Mesenchymal stem cell (in vitro differentiated cells and primary cell): ENCODE data around the gene HMX3. TPM values are rescaled to one million over a fixed set of nuclear protein-coding genes. Genes with fewer than 3 reads are reported as not detected.

Experiments
- DNase-seq: peaks from one replicate; pipeline ENCODE4 v3.0.0-alpha.2; 2013
- H2AFZ ChIP-seq: one replicate; pipeline ENCODE4 v1.6.1; 2013; ENCODE audit warnings: low read depth, mild to moderate bottlenecking, control low read depth, inconsistent platforms, low read length, moderate library complexity
- H2AK5ac ChIP-seq: 2 replicates; pipeline ENCODE4 v1.6.1; 2013; ENCODE audit warnings: low read length, moderate library complexity, mild to moderate bottlenecking, inconsistent platforms; ENCODE audit not compliant: severe bottlenecking
- H2BK120ac ChIP-seq: one replicate; pipeline ENCODE4 v1.6.1; 2013; ENCODE audit warnings: low read depth, mild to moderate bottlenecking, inconsistent platforms, low read length, moderate library complexity
- H2BK12ac ChIP-seq, 2 experiments: one replicate each; pipeline ENCODE4 v1.6.1; 2013; ENCODE audit warnings: inconsistent platforms in 2 of 2, low read length in 2 of 2, mild to moderate bottlenecking in 2 of 2, moderate library complexity in 2 of 2, control low read depth in 1 of 2
- H2BK15ac ChIP-seq: one replicate; pipeline ENCODE4 v1.6.1; 2013; ENCODE audit warnings: mild to moderate bottlenecking, low read depth, inconsistent platforms; ENCODE audit not compliant: poor library complexity, severe bottlenecking
- H2BK5ac ChIP-seq: 2 replicates; pipeline ENCODE4 v1.6.1; 2013; ENCODE audit warnings: low read depth, mild to moderate bottlenecking, low read length, control low read depth, inconsistent platforms; ENCODE audit not compliant: poor library complexity, severe bottlenecking
- H3K14ac ChIP-seq, 2 experiments: one replicate each; pipeline ENCODE4 v1.6.1; 2013; ENCODE audit warnings: inconsistent platforms in 2 of 2, low read length in 2 of 2, control low read depth in 1 of 2, mild to moderate bottlenecking in 1 of 2, moderate library complexity in 1 of 2
- H3K18ac ChIP-seq, 2 experiments: one replicate each; pipeline ENCODE4 v1.6.1; 2013; ENCODE audit warnings: inconsistent platforms in 2 of 2, low read length in 2 of 2, control low read depth in 1 of 2, low read depth in 1 of 2, mild to moderate bottlenecking in 1 of 2
- H3K23ac ChIP-seq, 2 experiments: one replicate each; pipeline ENCODE4 v1.6.1; 2013; ENCODE audit warnings: inconsistent platforms in 2 of 2, low read length in 2 of 2, mild to moderate bottlenecking in 2 of 2, moderate library complexity in 2 of 2, control low read depth in 1 of 2
- H3K27ac ChIP-seq: 2 replicates; pipeline ENCODE4 v1.5.1; 2013; ENCODE audit warnings: mild to moderate bottlenecking, moderate library complexity, low read length, control low read depth, inconsistent platforms; ENCODE audit not compliant: poor library complexity, severe bottlenecking
- H3K27me3 ChIP-seq, 2 experiments: 2 replicates each; pipeline versions ENCODE4 v1.6.1 to v1.7.0; 2013; ENCODE audit warnings: low read length in 2 of 2, mild to moderate bottlenecking in 2 of 2, moderate library complexity in 2 of 2, control low read depth in 1 of 2, inconsistent platforms in 1 of 2; ENCODE audit not compliant: control insufficient read depth in 1 of 2, insufficient read depth in 1 of 2
- H3K36me3 ChIP-seq, 2 experiments: 2 replicates each; pipeline versions ENCODE4 v1.6.1 to v1.7.0; 2013; ENCODE audit warnings: low read length in 2 of 2, control low read depth in 1 of 2, inconsistent platforms in 1 of 2, low read depth in 1 of 2, mild to moderate bottlenecking in 1 of 2; ENCODE audit not compliant: insufficient read depth in 2 of 2, control insufficient read depth in 1 of 2
- H3K4ac ChIP-seq, 2 experiments: one replicate each; pipeline ENCODE4 v1.6.1; 2013; ENCODE audit warnings: inconsistent platforms in 2 of 2, low read length in 2 of 2, mild to moderate bottlenecking in 2 of 2, moderate library complexity in 2 of 2, control low read depth in 1 of 2, low read depth in 1 of 2
- H3K4me1 ChIP-seq: 2 replicates; pipeline ENCODE4 v1.6.1; 2013; ENCODE audit warnings: low read depth, low read length, control low read depth; ENCODE audit not compliant: control insufficient read depth, insufficient read depth
- H3K4me2 ChIP-seq: 2 replicates; pipeline ENCODE4 v1.6.1; 2013; ENCODE audit warnings: low read length, mild to moderate bottlenecking, inconsistent platforms; ENCODE audit not compliant: poor library complexity, severe bottlenecking
- H3K4me3 ChIP-seq, 2 experiments: 2 replicates each; pipeline versions ENCODE4 v1.5.1 to v1.7.0; 2013; ENCODE audit warnings: low read length in 2 of 2, mild to moderate bottlenecking in 2 of 2, control low read depth in 1 of 2, low read depth in 1 of 2; ENCODE audit not compliant: insufficient read depth in 1 of 2
- H3K79me1 ChIP-seq: replicated peaks from 2 replicates; pipeline ENCODE4 v1.6.1; 2013; ENCODE audit warnings: mild to moderate bottlenecking, control low read depth, low read length, inconsistent platforms; ENCODE audit not compliant: poor library complexity, severe bottlenecking
- H3K9ac ChIP-seq: 2 replicates; pipeline ENCODE4 v1.7.0; 2013; ENCODE audit warnings: mild to moderate bottlenecking, low read length, moderate library complexity
- H3K9me3 ChIP-seq: 2 replicates; pipeline ENCODE4 v1.7.0; 2013; ENCODE audit warnings: mild to moderate bottlenecking, low read length; ENCODE audit not compliant: control insufficient read depth
- H4K8ac ChIP-seq: one replicate; pipeline ENCODE4 v1.6.1; 2013; ENCODE audit warnings: inconsistent platforms, mild to moderate bottlenecking, low read length, moderate library complexity
- H4K91ac ChIP-seq: one replicate; pipeline ENCODE4 v1.6.1; 2013; ENCODE audit warnings: mild to moderate bottlenecking, low read length, inconsistent platforms
- WGBS: methylation state at CpG from one replicate; pipeline ENCODE4 v1.1.7; 2013; ENCODE audit warnings: mixed read lengths; 5-methylcytosine and 5-hydroxymethylcytosine counted together
- polyA plus RNA-seq, 2 experiments: library from polyadenylated mRNA; stranded (reverse); fragments of 200-250 nt; gene quantifications; one replicate each; pipeline ENCODE4 v1.2.3, GENCODE V29; 2013

HMX3 gene
- not detected for polyA plus RNA-seq (2013, experiment 1 of 2)
- polyA plus RNA-seq (2013, experiment 2 of 2): not detected

- no peak within 1 kb of the TSS for H2BK120ac ChIP-seq
- H2BK12ac ChIP-seq: no peak within 1 kb of the TSS
- no peak within 1 kb of the TSS for H3K14ac ChIP-seq
- no peaks in the 10 kb centered on the region for H3K9me3 ChIP-seq
- peaks cover 94 to 97% of the 10 kb centered on the region in 2 experiments for H3K27me3 ChIP-seq
- peak within 1 kb of the TSS; percentile 30 for H3K4me2 ChIP-seq
- no peak within 1 kb of the TSS for H2AK5ac ChIP-seq
- H3K27ac ChIP-seq: no peak within 1 kb of the TSS
- peak; percentile 36 for DNase-seq
- H3K23ac ChIP-seq: peak within 1 kb of the TSS in 1 of 2 experiments; percentile 67
- no peak within 1 kb of the TSS for H3K4ac ChIP-seq
- no peak within 1 kb of the TSS for H2BK5ac ChIP-seq
- H2AFZ ChIP-seq: no peak within 1 kb of the TSS
- H3K4me3 ChIP-seq: peak within 1 kb of the TSS in 1 of 2 experiments; percentile 60
- H4K8ac ChIP-seq: no peak within 1 kb of the TSS
- under 1% methylated on average over 52 of the region's 76 CpGs for WGBS
- H2BK15ac ChIP-seq: no peak within 1 kb of the TSS
- H3K9ac ChIP-seq: no peak within 1 kb of the TSS
- no peak within 1 kb of the TSS for H4K91ac ChIP-seq
- peaks cover 45% of the 10 kb centered on the region for H3K4me1 ChIP-seq
- peaks cover 0 to 3% of the 10 kb centered on the region in 2 experiments for H3K36me3 ChIP-seq
- H3K18ac ChIP-seq: no peak within 1 kb of the TSS
- H3K79me1 ChIP-seq: no peaks in the 10 kb centered on the region
Measured at GRCh38 chr10:123135415-123136141, at the start of gene HMX3. TSS of gene HMX3 (plus strand) at chr10:123135970. CDS start at chr10:123136051, 81 bp downstream.

- H2BK5ac ChIP-seq: no peak overlapping the region
- H3K4me1 ChIP-seq: no peaks in the 10 kb centered on the region
- no peaks in the 10 kb centered on the region for H3K79me1 ChIP-seq
- no peak overlapping the region for H3K4me3 ChIP-seq
- no peak overlapping the region for H3K27ac ChIP-seq
- no peak overlapping the region for H3K14ac ChIP-seq
- 86% methylated on average over 6 of the region's 7 CpGs for WGBS
- H3K36me3 ChIP-seq: no peaks in the 10 kb centered on the region
- no peaks in the 10 kb centered on the region for H3K27me3 ChIP-seq
- H4K91ac ChIP-seq: no peak overlapping the region
- no peaks in the 10 kb centered on the region for H3K9me3 ChIP-seq
- no peak overlapping the region for H3K23ac ChIP-seq
- no peak overlapping the region for H3K18ac ChIP-seq
- H3K4ac ChIP-seq: no peak overlapping the region
- H4K8ac ChIP-seq: no peak overlapping the region
- no peak overlapping the region for H2AK5ac ChIP-seq
- H2BK15ac ChIP-seq: no peak overlapping the region
- no peak for DNase-seq
- no peak overlapping the region for H3K9ac ChIP-seq
- no peak overlapping the region for H2AFZ ChIP-seq
- H3K4me2 ChIP-seq: no peak overlapping the region
- H2BK12ac ChIP-seq: no peak overlapping the region
- no peak overlapping the region for H2BK120ac ChIP-seq
Measured at GRCh38 chr10:123086281-123086680, 49.5 kb upstream of the HMX3 start.

- Histone ChIP-seq H4K91ac (no peak overlapping the region), H3K27ac (no peak overlapping the region), H4K8ac (no peak overlapping the region), H3K9me3 (no peaks in the 10 kb centered on the region), H3K4me3 (no peak overlapping the region), H2BK12ac (no peak overlapping the region), H3K4me1 (no peaks in the 10 kb centered on the region), H3K18ac (no peak overlapping the region), H3K79me1 (no peaks in the 10 kb centered on the region), H3K14ac (no peak overlapping the region), H3K23ac (no peak overlapping the region), H3K27me3 (no peaks in the 10 kb centered on the region), H3K4me2 (no peak overlapping the region), H3K36me3 (no peaks in the 10 kb centered on the region), H2BK120ac (no peak overlapping the region), H2BK15ac (no peak overlapping the region), H2AFZ (no peak overlapping the region), H3K9ac (no peak overlapping the region), H2AK5ac (no peak overlapping the region), H3K4ac (no peak overlapping the region), H2BK5ac (no peak overlapping the region)
- 86% methylated on average over 3 of the region's 4 CpGs for WGBS
- DNase-seq: no peak
Measured at GRCh38 chr10:123087348-123087747, 48.4 kb upstream of the HMX3 start.

- Histone ChIP-seq H3K4ac (no peak overlapping the region), H3K9me3 (no peaks in the 10 kb centered on the region), H3K14ac (no peak overlapping the region), H3K4me1 (no peaks in the 10 kb centered on the region), H3K4me2 (no peak overlapping the region), H2AFZ (no peak overlapping the region), H3K18ac (no peak overlapping the region), H4K91ac (no peak overlapping the region), H3K9ac (no peak overlapping the region), H3K4me3 (no peak overlapping the region), H3K36me3 (no peaks in the 10 kb centered on the region), H4K8ac (no peak overlapping the region), H3K23ac (no peak overlapping the region), H3K79me1 (no peaks in the 10 kb centered on the region), H3K27ac (no peak overlapping the region), H2BK15ac (no peak overlapping the region), H2BK5ac (no peak overlapping the region), H2BK12ac (no peak overlapping the region), H3K27me3 (no peaks in the 10 kb centered on the region), H2AK5ac (no peak overlapping the region), H2BK120ac (no peak overlapping the region)
- no peak for DNase-seq
- 68% methylated on average over 2 of the region's 3 CpGs for WGBS
Measured at GRCh38 chr10:123087786-123088185, 48.0 kb upstream of the HMX3 start.
